GM21529 (cell line): Measurements from ENCODE around the gene ROBO1.

Experiments
- ATAC-seq: cut with Tn5 transposase; IDR thresholded peaks from one replicate; pipeline ENCODE4 v1.9.1; 2021; ENCODE audit not compliant: unreplicated experiment

The ROBO1 gene

GRCh38 chr3:78858910-78859309 lies 908.9 kb downstream of the ROBO1 start:
- no peak for ATAC-seq

GRCh38 chr3:78858174-78858573 lies 909.6 kb downstream of the ROBO1 start:
- ATAC-seq: no peak

- no peak for ATAC-seq
Measured at GRCh38 chr3:78857494-78858111, 910.2 kb downstream of the ROBO1 start.

GRCh38 chr3:78856164-78856563 lies 911.6 kb downstream of the ROBO1 start:
- no peak for ATAC-seq

DNA sequence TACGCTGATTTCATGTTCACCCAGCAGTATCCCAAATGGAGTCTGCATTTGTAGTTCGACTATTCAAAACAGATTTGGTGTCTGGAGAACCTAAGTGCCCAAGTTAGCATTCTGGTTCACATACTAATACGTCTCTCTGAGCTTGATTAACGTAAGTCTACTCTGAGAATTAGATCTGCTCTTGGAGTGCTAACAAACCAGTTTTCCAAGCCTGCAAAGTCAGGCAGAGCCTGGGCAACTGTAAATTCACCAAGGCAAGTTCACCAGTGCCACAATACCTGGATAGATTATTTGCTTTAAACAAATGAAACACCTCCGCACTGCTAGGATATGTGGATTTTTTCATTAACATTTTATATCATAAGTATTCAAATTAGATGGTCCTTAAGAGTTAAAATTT lies 912.6 kb downstream of the ROBO1 start:
- ATAC-seq: no peak

GRCh38 chr3:78848392-78849288 lies 919.2 kb downstream of the ROBO1 start:
- ATAC-seq: no peak

- ATAC-seq: no peak
Measured at GRCh38 chr3:78847603-78848002, 920.2 kb downstream of the ROBO1 start.

- ATAC-seq: no peak
Measured at GRCh38 chr3:78847203-78847602, 920.6 kb downstream of the ROBO1 start.

DNA sequence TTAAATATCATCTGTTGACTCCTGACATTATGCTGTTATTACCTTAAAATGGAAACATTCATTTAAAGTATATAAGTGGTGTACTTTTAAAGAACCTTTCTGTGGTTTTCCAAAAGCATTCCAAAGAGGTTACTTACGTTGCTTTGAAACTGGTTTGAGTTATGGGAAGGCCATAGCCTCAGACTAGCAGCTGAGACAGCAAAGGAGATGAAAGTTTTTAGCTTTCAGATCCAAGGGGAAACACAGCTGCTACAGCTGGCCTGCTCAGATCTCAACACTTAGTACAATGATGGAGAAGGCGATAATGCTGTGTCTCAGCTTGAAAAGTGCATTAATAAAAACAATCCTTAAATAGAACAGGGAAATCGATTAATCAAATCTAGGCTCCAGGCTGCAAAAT lies 921.1 kb downstream of the ROBO1 start:
- ATAC-seq: no peak

- ATAC-seq: no peak
Measured at GRCh38 chr3:78845605-78846004, 922.2 kb downstream of the ROBO1 start.

DNA sequence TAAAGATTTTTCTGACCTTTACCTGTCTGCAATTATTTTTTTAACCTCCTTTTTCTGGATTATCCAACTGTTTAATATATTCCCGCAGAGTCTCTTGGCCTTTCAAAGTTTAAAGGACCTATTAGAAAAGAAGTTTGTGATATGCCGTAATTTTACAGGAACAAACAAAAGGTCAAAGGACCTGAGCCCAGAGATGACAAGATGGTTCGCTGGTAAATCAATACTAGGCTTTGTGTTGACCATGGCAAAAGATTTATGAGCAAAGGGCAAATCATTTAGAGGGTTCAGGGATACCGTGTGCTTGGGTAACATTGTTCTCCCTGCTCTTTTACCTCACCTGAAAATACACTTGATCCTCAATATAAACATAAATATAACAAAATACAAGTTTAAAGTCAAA lies 923.5 kb downstream of the ROBO1 start:
- no peak for ATAC-seq

DNA sequence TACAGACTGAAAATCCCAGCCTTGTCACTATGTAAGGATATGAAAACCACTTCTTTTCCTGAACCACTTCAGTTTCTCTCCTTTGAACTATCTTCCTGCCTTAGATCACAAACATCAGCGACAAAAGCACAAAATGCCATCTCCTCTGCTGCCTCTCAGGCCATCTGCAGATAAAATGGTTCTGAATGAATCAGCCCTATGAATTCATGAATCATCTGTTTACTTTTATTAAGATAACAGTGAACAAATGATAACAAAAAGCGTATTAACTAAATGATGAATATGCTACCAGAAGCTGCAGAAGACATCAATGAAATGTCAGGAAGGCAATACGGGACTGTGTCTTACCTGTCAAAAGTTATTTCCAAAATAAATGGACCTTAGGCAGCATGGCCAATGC lies 928.1 kb downstream of the ROBO1 start:
- ATAC-seq: no peak

DNA sequence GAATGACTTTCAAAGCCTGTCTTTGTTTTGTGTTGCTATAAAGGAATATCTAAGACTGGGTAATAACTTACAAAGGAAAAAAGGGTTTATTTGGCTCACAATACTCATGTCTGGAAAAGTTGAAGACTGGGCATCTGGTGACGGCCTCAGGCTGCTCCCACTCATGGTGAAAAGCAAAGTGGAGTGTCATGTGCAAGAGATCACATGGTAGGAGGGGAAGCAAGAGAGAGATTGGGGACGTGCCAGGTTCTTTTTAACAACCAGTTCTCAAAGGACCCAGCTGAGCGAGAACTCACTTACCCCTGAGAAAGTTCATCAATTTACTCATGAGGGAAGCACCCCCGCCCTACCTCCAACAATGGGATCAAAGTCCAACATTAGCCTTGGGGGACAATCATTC lies 929.4 kb downstream of the ROBO1 start:
- no peak for ATAC-seq

GRCh38 chr3:78834910-78835309 lies 932.9 kb downstream of the ROBO1 start:
- ATAC-seq: no peak

DNA sequence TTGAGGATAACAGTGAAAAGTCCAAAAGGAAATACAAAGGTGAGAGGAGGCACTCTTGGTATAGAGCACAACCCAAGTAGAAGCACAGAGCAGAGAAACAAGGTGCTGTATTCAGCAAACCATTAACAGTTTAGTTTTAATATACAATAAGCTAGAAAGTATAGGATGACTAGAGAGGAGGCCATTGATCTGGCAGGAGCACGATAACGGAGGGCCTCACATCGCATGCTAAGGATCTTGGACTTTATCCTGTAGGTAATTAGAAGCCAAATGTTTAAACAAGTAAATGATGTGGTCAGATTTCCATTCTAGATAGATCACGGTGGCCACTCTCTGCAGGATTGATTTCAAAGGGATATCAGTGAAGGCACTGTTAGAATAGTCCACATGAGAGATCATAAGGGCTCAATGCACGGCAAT lies 935.0 kb downstream of the ROBO1 start:
- no peak for ATAC-seq

GRCh38 chr3:78831446-78831972 lies 936.3 kb downstream of the ROBO1 start:
- ATAC-seq: no peak

DNA sequence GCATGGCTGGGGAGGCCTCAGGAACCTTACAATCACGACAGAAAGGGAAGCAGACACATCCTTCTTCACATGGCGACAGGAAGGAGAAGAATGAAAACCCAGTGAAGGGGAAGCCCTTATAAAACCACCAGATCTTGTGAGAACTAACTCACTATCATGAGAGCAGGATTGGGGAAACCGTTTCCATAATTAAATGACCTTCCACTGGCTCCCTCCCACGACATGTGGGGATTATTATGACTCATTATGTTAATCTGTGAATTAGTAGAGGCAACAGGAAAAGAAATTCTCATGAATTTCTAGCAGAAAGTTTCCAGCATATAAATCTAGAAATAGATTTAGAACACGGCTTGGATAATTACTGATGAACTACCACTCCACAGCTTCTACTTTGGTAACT lies 937.3 kb downstream of the ROBO1 start:
- no peak for ATAC-seq

- no peak for ATAC-seq
Measured at GRCh38 chr3:78827618-78828017, 940.2 kb downstream of the ROBO1 start.

GRCh38 chr3:78825858-78826215 lies 942.0 kb downstream of the ROBO1 start:
- ATAC-seq: no peak

GRCh38 chr3:78825118-78825857 lies 942.5 kb downstream of the ROBO1 start:
- no peak for ATAC-seq

- ATAC-seq: no peak
Measured at GRCh38 chr3:78823859-78824258, 943.9 kb downstream of the ROBO1 start.

DNA sequence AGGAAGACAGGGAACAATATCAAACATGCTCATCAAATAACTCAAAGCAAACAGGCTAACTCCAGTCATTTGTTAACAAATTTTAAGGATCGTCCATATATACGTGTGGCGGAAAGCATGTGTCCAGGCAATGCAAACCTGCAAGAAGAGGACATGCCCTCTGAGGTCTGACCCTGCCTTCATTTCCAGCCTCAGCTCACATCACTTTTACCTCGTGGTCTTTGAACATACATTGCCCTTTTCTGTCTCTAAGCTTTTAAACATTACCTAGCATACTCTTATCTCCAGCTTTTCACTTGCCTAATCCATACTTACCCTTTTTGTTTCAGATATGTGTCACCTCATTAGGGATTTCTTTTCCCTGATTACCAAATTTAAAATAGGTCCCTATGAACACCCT lies 944.4 kb downstream of the ROBO1 start:
- no peak for ATAC-seq
